CD14-positive monocyte (primary cell): ENCODE data around the gene GLI3. TPM values are rescaled to one million over a fixed set of nuclear protein-coding genes. Genes with fewer than 3 reads are reported as not detected.

Source experiments
- DNase-seq, 3 donors: peaks; one replicate each; pipeline ENCODE4 v3.0.0-alpha.2; 2011 to 2022
- H2AFZ ChIP-seq: 2 replicates; pipeline ENCODE4 v1.6.0; 2012; ENCODE audit warnings: mild to moderate bottlenecking, low read depth, low read length, inconsistent platforms; ENCODE audit not compliant: insufficient read depth, poor library complexity, severe bottlenecking
- H3K27ac ChIP-seq, 2 donors: 1 replicate in 1 of 2; 2 replicates in 1 of 2; pipeline ENCODE4 v1.5.1; 2012 to 2013; ENCODE audit warnings: low read length in 2 of 2, control low read depth in 1 of 2, inconsistent platforms in 1 of 2, low read depth in 1 of 2, mild to moderate bottlenecking in 1 of 2
- H3K27me3 ChIP-seq, 2 donors: one replicate each; pipeline versions ENCODE4 v1.6.0 to v1.6.1; 2011 to 2013; ENCODE audit warnings: low read length in 2 of 2; ENCODE audit not compliant: control insufficient read depth in 2 of 2, insufficient read depth in 2 of 2
- H3K36me3 ChIP-seq, 2 donors: replicated peaks in 1 of 2; 1 replicate in 1 of 2; 2 replicates in 1 of 2; pipeline versions ENCODE4 v1.5.1 to v1.6.1; 2012 to 2013; ENCODE audit warnings: low read length in 2 of 2, control low read depth in 1 of 2, inconsistent platforms in 1 of 2, mild to moderate bottlenecking in 1 of 2; ENCODE audit not compliant: insufficient read depth in 2 of 2, control insufficient read depth in 1 of 2
- H3K4me1 ChIP-seq, 2 donors: 1 replicate in 1 of 2; 2 replicates in 1 of 2; pipeline versions ENCODE4 v1.5.1 to v1.6.1; 2012 to 2013; ENCODE audit warnings: low read length in 2 of 2, control low read depth in 1 of 2, inconsistent platforms in 1 of 2, mild to moderate bottlenecking in 1 of 2, moderate library complexity in 1 of 2; ENCODE audit not compliant: insufficient read depth in 2 of 2, control insufficient read depth in 1 of 2
- H3K4me2 ChIP-seq: replicated peaks from 2 replicates; pipeline ENCODE3; 2012; ENCODE audit warnings: low read length, moderate library complexity, mild to moderate bottlenecking; ENCODE audit not compliant: poor library complexity, severe bottlenecking; ENCODE audit errors: extremely low read depth
- H3K4me3 ChIP-seq, 3 experiments: fragments of 200-600 bp in 1 of 3; sonication (generic) in 1 of 3; replicated peaks in 1 of 3; 1 replicate in 2 of 3; 2 replicates in 1 of 3; pipeline ENCODE4 v1.5.1; 2011 to 2013; ENCODE audit warnings: low read length in 3 of 3, mild to moderate bottlenecking in 3 of 3, control low read depth in 2 of 3, low read depth in 2 of 3, inconsistent platforms in 1 of 3, moderate library complexity in 1 of 3
- H3K79me2 ChIP-seq: 2 replicates; pipeline ENCODE4 v1.6.0; 2012; ENCODE audit warnings: mild to moderate bottlenecking, control low read depth, inconsistent platforms, low read length, moderate library complexity; ENCODE audit not compliant: insufficient read depth
- H3K9ac ChIP-seq: 2 replicates; pipeline ENCODE4 v1.6.0; 2017; ENCODE audit warnings: low read length, mild to moderate bottlenecking; ENCODE audit not compliant: insufficient read depth, poor library complexity, severe bottlenecking
- H3K9me3 ChIP-seq, 2 donors: replicated peaks in 1 of 2; 1 replicate in 1 of 2; 2 replicates in 1 of 2; pipeline versions ENCODE4 v1.5.1 to v1.6.1; 2012 to 2013; ENCODE audit warnings: low read length in 2 of 2, control low read depth in 1 of 2; ENCODE audit not compliant: control insufficient read depth in 1 of 2, insufficient read depth in 1 of 2
- H4K20me1 ChIP-seq: 2 replicates; pipeline ENCODE4 v1.6.0; 2012; ENCODE audit warnings: mild to moderate bottlenecking, low read length, control low read depth, moderate library complexity; ENCODE audit not compliant: insufficient read depth
- H3K27ac Mint-ChIP-seq, 7 donors: one replicate each; pipeline ENCODE4 v1.8.0; 2020; ENCODE audit warnings: mild to moderate bottlenecking in 7 of 7, mixed read lengths in 7 of 7, moderate library complexity in 6 of 7, inconsistent platforms in 2 of 7
- H3K27me3 Mint-ChIP-seq, 3 donors: one replicate each; pipeline ENCODE4 v1.8.0; 2021 to 2022; ENCODE audit warnings: low read depth in 3 of 3, mild to moderate bottlenecking in 3 of 3, mixed read lengths in 3 of 3, moderate library complexity in 3 of 3, inconsistent platforms in 1 of 3
- H3K36me3 Mint-ChIP-seq, 2 donors: one replicate each; pipeline ENCODE4 v1.8.0; 2020; ENCODE audit warnings: mixed read lengths in 2 of 2, inconsistent platforms in 1 of 2, mild to moderate bottlenecking in 1 of 2
- H3K4me1 Mint-ChIP-seq: one replicate; pipeline ENCODE4 v1.8.0; 2020; ENCODE audit warnings: mild to moderate bottlenecking, mixed read lengths
- H3K4me3 Mint-ChIP-seq, 2 donors: one replicate each; pipeline ENCODE4 v1.8.0; 2020; ENCODE audit warnings: mild to moderate bottlenecking in 2 of 2, mixed read lengths in 2 of 2, moderate library complexity in 1 of 2
- H3K9me3 Mint-ChIP-seq, 7 donors: one replicate each; pipeline ENCODE4 v1.8.0; 2020 to 2022; ENCODE audit warnings: mixed read lengths in 7 of 7, mild to moderate bottlenecking in 6 of 7, moderate library complexity in 6 of 7, inconsistent platforms in 2 of 7
- WGBS: methylation state at CpG from one replicate; pipeline ENCODE4 v1.1.5; 2013; ENCODE audit warnings: missing lambda C conversion rate; ENCODE audit not compliant: insufficient coverage; 5-methylcytosine and 5-hydroxymethylcytosine counted together
- intact Hi-C, 2 donors: fragments of 100-400 bp; cut with micrococcal nuclease; formaldehyde crosslinking; loops; one replicate each; pipeline versions ENCODE4 v1.15.0 to v1.15.1; 2023
- polyA plus RNA-seq, 3 donors: library from polyadenylated mRNA; depleted of rRNA in 1 of 3; unstranded in 2 of 3; stranded (reverse) in 1 of 3; fragments of 300-500 nt in 2 of 3; fragments of >200 nt in 1 of 3; fragmentation: Illumina TruSeq in 2 of 3; gene quantifications; 1 replicate in 2 of 3; 2 replicates in 1 of 3; pipeline ENCODE4 v1.2.3, GENCODE V29; 2012 to 2021
- TF ChIP-seq, protein P1 (sequence below): fragments of 200-600 bp; IDR thresholded peaks from one replicate; pipeline ENCODE4 v1.8.0; 2022; ENCODE audit warnings: antibody characterized with exemption, mild to moderate bottlenecking

GLI3 gene
- polyA plus RNA-seq, 3 donors: not detected

DNA sequence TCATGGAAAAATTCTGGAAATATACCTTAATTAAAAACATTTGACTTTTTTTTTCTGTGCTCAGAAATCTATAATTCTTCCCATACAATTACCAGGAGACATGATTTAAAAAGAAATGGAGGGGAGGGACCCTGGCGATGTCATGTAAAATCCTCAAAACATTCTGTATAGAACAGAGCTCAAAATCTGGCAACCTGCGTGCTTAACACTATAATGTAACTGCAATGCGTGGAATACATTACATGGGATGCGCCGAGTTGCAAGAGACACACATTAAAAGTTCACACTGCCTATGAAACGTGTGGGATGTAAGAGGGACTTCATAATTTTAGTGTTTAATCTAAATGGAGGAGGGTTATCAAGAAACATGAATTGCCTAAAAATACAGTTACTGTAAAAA, 215.0 kb downstream of the GLI3 start:
- H3K27ac Mint-ChIP-seq: no peak overlapping the region
- TF ChIP-seq, protein P1, sequence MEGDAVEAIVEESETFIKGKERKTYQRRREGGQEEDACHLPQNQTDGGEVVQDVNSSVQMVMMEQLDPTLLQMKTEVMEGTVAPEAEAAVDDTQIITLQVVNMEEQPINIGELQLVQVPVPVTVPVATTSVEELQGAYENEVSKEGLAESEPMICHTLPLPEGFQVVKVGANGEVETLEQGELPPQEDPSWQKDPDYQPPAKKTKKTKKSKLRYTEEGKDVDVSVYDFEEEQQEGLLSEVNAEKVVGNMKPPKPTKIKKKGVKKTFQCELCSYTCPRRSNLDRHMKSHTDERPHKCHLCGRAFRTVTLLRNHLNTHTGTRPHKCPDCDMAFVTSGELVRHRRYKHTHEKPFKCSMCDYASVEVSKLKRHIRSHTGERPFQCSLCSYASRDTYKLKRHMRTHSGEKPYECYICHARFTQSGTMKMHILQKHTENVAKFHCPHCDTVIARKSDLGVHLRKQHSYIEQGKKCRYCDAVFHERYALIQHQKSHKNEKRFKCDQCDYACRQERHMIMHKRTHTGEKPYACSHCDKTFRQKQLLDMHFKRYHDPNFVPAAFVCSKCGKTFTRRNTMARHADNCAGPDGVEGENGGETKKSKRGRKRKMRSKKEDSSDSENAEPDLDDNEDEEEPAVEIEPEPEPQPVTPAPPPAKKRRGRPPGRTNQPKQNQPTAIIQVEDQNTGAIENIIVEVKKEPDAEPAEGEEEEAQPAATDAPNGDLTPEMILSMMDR: no peak
- WGBS: 100% methylated on average over 4 of the region's 6 CpGs
- no peaks in the 10 kb centered on the region for H3K4me1 ChIP-seq
- no peak overlapping the region for H3K4me2 ChIP-seq
- H3K9me3 ChIP-seq: no peaks in the 10 kb centered on the region
- H2AFZ ChIP-seq: no peak overlapping the region
- intact Hi-C loops: no loop called here
- H3K36me3 ChIP-seq: no peaks in the 10 kb centered on the region
- H3K4me1 Mint-ChIP-seq: peaks cover 4% of the 10 kb centered on the region
- no peaks in the 10 kb centered on the region for H3K79me2 ChIP-seq
- no peak overlapping the region for H3K9ac ChIP-seq
- H3K27me3 Mint-ChIP-seq: peaks cover 0 to 17% (median 9%) of the 10 kb centered on the region in 3 donors
- H3K9me3 Mint-ChIP-seq: no peaks in the 10 kb centered on the region
- H3K27ac ChIP-seq: no peak overlapping the region
- H3K36me3 Mint-ChIP-seq: no peaks in the 10 kb centered on the region
- H3K27me3 ChIP-seq: peaks cover 5 to 6% of the 10 kb centered on the region in 2 donors
- no peak overlapping the region for H3K4me3 ChIP-seq
- DNase-seq: no peak
- no peaks in the 10 kb centered on the region for H4K20me1 ChIP-seq
- no peak overlapping the region for H3K4me3 Mint-ChIP-seq

DNA sequence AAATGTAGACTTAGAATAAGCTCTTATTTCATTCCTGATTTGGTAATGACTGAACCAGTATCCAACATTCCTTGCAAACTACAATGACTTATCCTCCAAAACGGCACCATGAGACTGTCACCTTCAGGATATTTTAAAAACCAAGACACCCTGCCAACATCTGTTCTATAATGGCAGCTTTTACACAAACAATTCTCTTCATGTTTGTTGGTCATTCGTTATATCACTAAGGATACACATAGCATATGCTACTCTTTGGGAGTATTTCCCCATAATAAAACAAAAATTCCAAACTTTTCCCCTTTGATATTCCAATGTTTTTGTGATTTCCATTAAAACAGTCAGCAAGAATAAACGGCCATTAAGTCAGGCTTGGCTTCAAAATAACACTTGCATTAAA, 215.4 kb downstream of the GLI3 start:
- Mint-ChIP-seq H3K4me3 (no peak overlapping the region), H3K27me3 (peaks cover 0 to 18% (median 9%) of the 10 kb centered on the region in 3 donors), H3K36me3 (no peaks in the 10 kb centered on the region), H3K27ac (no peak overlapping the region), H3K4me1 (peaks cover 4% of the 10 kb centered on the region), H3K9me3 (no peaks in the 10 kb centered on the region)
- H3K9me3 ChIP-seq: no peaks in the 10 kb centered on the region
- no peaks in the 10 kb centered on the region for H3K36me3 ChIP-seq
- 96% methylated on average over 2 of the region's 3 CpGs for WGBS
- TF ChIP-seq, protein P1: no peak
- no peak overlapping the region for H3K4me3 ChIP-seq
- peaks cover 5 to 6% of the 10 kb centered on the region in 2 donors for H3K27me3 ChIP-seq
- no peaks in the 10 kb centered on the region for H3K4me1 ChIP-seq
- H4K20me1 ChIP-seq: no peaks in the 10 kb centered on the region
- H3K79me2 ChIP-seq: no peaks in the 10 kb centered on the region
- no peak overlapping the region for H3K9ac ChIP-seq
- no peak overlapping the region for H3K27ac ChIP-seq
- DNase-seq: no peak
- H2AFZ ChIP-seq: no peak overlapping the region
- intact Hi-C loops: no loop called here
- H3K4me2 ChIP-seq: no peak overlapping the region
